MG63 (cell line): ENCODE results near the gene WDR86. TPM values are rescaled to one million over a fixed set of nuclear protein-coding genes. Genes with fewer than 3 reads are reported as not detected.

ENCODE experiments used
- DNase-seq: peaks from one replicate; pipeline ENCODE4 v3.0.0-alpha.2; 2020
- H3K27me3 ChIP-seq: fragments of 250-450 bp; sonication (Bioruptor Pico); 2 replicates; pipeline ENCODE4 v1.5.1; 2020; ENCODE audit warnings: mild to moderate bottlenecking, moderate library complexity
- H3K36me3 ChIP-seq: fragments of 250-450 bp; sonication (Bioruptor Pico); 2 replicates; pipeline ENCODE4 v1.5.1; 2020; ENCODE audit warnings: mild to moderate bottlenecking, moderate library complexity
- H3K4me3 ChIP-seq: fragments of 250-450 bp; sonication (Bioruptor Pico); 2 replicates; pipeline ENCODE4 v1.5.1; 2020; ENCODE audit warnings: mild to moderate bottlenecking, moderate library complexity
- H3K9me3 ChIP-seq: fragments of 250-450 bp; sonication (Bioruptor Pico); 2 replicates; pipeline ENCODE4 v1.5.1; 2020; ENCODE audit warnings: mild to moderate bottlenecking, moderate library complexity
- total RNA-seq: library from RNA; depleted of rRNA; stranded (reverse); fragments of >200 nt; shearing (Covaris generic); gene quantifications from 2 replicates; pipeline ENCODE4 v1.2.3, GENCODE V29; 2014; ENCODE audit warnings: low replicate concordance

The WDR86 gene
- total RNA-seq, 1 experiment from 2014 or later: not detected

DNA sequence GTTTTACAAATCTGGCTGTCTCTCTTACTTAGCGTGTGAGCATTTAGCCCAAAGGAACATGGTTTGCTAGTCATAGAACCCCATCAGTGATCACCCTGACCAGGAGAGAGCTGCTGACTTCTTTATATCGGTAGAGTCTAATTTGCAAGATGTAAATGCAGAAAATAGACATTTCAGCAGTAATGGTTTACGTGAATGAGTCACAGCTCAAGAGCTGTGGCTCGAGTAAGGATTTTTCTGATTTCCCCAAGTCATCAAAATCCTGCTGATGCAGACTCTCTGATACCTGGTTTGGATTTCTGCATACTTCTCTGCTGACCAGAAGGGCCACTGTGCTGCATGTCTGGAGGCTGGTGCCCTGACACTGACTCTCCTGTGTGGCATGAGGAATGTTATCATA is 42.6 kb downstream of the WDR86 start:
- H3K36me3 ChIP-seq: peaks cover 4% of the 10 kb centered on the region
- DNase-seq: no peak
- no peaks in the 10 kb centered on the region for H3K27me3 ChIP-seq
- H3K4me3 ChIP-seq: no peak overlapping the region
- no peaks in the 10 kb centered on the region for H3K9me3 ChIP-seq

DNA sequence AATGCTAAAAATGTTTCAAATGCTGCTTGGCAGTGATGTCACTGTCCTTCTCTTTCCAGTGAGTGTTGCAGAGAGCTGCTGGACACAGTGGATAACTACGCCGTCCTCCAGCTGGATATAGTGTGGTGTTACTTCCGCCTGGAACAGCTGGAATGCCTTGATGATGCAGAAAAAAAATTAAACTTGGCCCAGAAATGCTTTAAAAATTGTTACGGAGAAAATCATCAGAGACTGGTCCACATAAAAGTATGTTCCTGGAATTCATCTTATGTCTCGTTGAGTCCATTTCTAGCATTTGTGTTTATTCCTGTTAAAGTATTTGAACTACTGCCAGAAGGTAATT is 43.0 kb downstream of the WDR86 start:
- peaks cover 5% of the 10 kb centered on the region for H3K36me3 ChIP-seq
- H3K27me3 ChIP-seq: no peaks in the 10 kb centered on the region
- DNase-seq: peak; percentile 8
- H3K4me3 ChIP-seq: no peak overlapping the region
- H3K9me3 ChIP-seq: no peaks in the 10 kb centered on the region

DNA sequence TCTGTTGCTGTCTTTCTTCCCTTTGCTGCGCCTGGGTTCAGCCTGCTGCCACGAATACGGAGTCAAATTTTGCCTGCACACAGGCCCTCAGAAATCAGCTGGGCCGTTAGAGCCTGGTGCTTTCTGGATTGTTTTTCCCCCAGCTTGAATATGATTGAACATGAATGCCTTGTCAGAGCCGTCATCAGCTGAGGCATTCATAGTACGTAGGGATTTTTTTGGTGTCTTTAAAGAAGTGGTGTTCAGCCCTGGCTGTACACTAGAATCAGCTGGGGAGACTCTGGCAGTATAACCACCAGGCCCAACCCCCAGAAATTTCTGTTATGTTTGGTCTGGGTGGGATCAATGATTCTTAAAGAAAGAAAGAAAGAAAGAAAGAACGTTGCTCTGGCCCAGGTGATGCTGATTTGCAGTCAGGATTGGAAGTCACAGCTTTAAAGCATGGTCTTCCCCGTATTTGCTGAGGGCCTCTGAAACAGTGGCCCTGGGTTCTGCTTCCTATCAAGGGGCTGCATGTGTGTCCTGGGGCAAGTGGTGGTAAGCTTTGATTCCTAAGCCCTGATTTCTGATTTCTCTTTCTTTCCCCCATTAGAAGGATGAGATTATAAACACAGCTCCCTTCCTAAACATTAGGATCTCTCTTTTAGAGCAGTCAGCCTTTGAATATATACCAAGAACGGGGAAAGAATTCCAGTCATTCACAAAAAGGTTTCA is 43.5 kb downstream of the WDR86 start:
- DNase-seq: no peak
- Histone ChIP-seq H3K36me3 (peaks cover 5% of the 10 kb centered on the region), H3K4me3 (no peak overlapping the region)

DNA sequence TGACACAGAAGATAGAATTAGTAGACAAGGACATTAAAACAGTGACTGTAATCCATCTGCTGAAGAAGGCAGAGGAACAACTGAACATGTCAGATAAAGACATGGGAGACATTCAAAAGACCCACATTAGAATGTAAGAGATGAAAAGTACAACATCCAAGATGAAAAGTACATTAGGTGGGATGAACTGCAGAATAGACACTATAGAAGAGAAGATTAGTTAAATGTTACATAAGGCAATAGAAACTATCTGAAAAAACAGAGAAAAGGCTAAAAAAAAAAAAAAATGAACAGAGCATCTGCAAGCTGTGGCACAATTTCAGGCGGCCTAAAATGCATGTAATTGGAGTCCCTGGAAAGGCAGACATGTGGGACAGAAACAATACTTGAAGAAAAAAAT is 46.7 kb downstream of the WDR86 start:
- H3K9me3 ChIP-seq: no peaks in the 10 kb centered on the region
- H3K27me3 ChIP-seq: no peaks in the 10 kb centered on the region
- DNase-seq: no peak
- H3K4me3 ChIP-seq: no peak overlapping the region
- peaks cover 12% of the 10 kb centered on the region for H3K36me3 ChIP-seq

More for the DNA sequence above, 43.5 kb downstream of the WDR86 start:
- Histone ChIP-seq H3K9me3 (no peaks in the 10 kb centered on the region), H3K27me3 (no peaks in the 10 kb centered on the region)

DNA sequence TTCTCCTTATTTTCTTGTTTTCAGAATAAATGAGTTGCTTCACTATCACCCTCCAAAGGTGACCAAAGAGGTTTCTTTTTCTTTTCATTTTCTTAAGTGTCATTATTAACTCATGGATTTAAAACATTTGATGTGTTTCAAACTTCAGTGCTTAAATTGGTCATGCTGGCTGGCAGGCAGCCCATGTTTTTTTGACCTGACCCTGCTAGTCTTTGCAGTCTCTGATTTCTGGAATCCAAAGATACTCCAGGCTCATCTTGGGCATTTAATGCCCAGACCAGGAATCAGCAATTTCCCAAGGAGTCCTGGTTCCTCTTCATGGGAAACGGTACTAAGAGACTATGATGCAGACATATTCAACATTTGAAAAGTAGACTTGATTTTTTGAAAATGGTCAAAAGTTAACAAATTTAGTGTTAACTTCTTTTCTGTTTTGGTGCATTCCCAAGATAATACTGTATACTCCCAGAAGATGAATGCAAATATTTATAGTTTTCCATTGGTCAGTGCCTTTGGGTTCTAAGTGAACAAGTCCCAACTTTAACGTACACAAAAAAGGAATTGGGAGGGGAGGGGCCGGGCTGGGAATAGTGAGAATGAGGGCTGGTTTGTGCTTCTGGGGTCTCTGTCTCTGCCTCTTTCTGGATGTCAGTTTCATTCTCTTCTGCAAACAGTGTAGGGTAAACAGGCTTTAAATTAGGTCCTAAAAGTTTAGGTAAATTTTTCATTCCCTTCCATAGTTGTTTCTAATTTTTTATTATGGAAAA is 48.5 kb downstream of the WDR86 start:
- no peak for DNase-seq
- Histone ChIP-seq H3K36me3 (peaks cover 12% of the 10 kb centered on the region), H3K27me3 (no peaks in the 10 kb centered on the region), H3K4me3 (no peak overlapping the region), H3K9me3 (no peaks in the 10 kb centered on the region)

DNA sequence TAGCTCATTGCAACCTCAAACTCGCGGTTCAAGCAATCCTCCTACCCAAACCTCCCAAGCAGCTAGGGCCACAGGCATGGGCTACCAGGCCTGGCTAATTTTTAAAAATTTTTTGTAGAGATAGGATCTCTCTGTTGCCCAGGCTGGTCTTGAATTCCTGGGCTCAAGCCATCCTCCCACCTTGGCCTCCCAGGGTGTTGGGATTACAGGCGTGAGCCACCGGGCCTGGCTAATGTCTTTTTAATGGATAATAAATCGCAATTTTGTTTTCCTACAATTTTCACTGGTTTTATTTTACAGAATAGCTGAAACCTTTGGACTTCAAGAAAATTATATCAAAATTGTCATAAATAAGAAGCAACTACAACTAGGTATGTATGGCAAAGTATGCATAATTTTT is 57.3 kb downstream of the WDR86 start:
- DNase-seq: no peak
- Histone ChIP-seq H3K36me3 (peaks cover 5% of the 10 kb centered on the region), H3K9me3 (no peaks in the 10 kb centered on the region), H3K27me3 (no peaks in the 10 kb centered on the region), H3K4me3 (no peak overlapping the region)

DNA sequence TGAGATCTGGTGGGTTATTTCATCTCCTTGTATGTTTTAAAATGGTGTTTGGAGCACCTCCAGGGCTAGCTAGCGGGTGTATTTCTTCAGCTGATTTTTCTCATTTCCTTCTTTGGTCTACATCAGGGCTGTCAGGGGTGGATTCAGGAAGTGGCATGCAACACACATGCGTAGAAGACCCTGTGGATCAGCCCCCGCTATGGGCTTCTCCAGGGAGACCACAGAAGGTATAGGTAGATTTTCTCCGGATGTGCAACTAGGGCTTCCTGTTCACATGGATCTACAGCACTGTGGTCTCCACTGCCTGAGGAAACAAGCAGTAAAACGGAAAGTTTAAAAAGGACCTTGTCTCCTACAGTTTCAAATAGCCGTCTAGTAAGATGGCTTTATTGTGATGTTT is 57.9 kb downstream of the WDR86 start:
- Histone ChIP-seq H3K27me3 (no peaks in the 10 kb centered on the region), H3K36me3 (peaks cover 5% of the 10 kb centered on the region), H3K9me3 (no peaks in the 10 kb centered on the region), H3K4me3 (no peak overlapping the region)
- no peak for DNase-seq

DNA sequence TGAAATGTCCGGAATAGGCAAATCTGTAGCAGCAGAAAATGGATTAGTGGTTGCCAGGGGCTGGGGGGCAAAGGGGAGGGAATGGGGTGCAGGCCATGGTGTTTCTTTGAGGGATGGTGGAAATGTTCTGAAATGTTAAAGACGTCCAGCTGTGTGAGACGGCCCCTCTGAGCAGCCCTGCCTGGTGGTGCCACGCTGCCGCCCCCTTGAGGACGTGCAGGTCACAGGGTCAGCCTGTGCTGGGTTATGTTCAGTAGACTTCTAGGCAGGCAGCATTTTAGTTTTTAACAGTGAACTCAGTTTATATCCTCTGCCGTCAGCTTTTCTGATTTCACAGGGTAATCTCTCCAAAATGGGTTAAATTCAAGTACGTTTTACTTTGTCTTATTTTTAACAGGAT is 58.8 kb downstream of the WDR86 start:
- DNase-seq: peak; percentile 7
- Histone ChIP-seq H3K9me3 (no peaks in the 10 kb centered on the region), H3K36me3 (peaks cover 6% of the 10 kb centered on the region), H3K27me3 (no peaks in the 10 kb centered on the region), H3K4me3 (no peak overlapping the region)

DNA sequence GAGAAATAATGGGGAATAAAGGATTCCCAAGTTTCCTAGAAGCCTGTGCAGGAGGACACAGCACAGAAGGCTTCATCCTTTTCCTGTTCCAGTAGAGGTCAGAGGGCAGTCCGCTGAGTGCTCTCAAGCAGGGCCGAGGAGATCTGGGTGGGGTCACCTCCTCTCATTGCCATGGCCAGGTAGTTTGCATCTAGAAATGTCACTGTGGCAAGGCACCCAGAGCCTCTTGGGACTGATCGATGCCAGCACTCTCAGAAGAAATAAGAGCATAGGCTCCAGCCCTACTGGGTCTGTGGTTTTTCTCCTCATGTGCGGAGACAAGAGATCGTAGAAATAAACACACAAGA is 60.4 kb downstream of the WDR86 start:
- DNase-seq: no peak
- no peaks in the 10 kb centered on the region for H3K9me3 ChIP-seq
- peaks cover 15% of the 10 kb centered on the region for H3K36me3 ChIP-seq
- H3K4me3 ChIP-seq: no peak overlapping the region
- no peaks in the 10 kb centered on the region for H3K27me3 ChIP-seq

DNA sequence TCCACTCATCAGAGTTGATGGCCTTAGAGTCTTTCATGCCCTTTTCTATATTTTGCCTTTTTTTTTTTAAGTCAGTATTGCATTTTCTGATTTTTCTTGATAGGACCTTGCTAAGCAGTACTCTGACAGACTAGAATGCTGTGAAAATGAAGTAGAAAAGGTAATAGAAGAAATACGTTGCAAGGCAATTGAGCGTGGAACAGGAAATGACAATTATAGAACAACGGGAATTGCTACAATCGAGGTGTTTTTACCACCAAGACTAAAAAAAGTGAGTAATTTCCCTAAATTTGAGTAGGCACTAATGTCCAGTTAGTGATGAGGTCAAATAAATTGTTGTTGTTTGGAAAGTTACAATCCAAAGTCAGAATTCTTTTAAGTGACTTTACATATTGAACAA is 60.9 kb downstream of the WDR86 start:
- H3K36me3 ChIP-seq: peaks cover 15% of the 10 kb centered on the region
- no peak overlapping the region for H3K4me3 ChIP-seq

DNA sequence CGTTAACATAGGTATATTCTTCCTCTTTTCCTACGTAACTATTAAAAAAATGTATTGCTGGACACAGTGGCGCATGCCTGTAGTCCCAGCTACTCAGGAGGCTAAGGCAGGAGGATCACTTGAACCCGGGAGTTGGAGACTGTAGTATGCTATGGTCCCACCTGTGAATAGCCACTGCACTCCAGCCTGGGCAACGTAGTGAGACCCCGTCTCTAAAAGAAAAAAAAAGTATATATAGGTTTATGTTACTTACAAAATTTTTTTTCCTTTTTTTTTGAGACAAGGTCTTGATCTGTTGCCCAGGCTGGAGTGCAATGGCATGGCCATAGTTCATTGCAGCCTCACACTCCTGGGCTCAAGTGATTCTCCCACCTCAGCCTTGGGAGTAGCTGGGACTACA is 62.6 kb downstream of the WDR86 start:
- H3K36me3 ChIP-seq: peaks cover 15% of the 10 kb centered on the region

More for the DNA sequence above, 60.9 kb downstream of the WDR86 start:
- DNase-seq: no peak
- Histone ChIP-seq H3K9me3 (no peaks in the 10 kb centered on the region), H3K27me3 (no peaks in the 10 kb centered on the region)

DNA sequence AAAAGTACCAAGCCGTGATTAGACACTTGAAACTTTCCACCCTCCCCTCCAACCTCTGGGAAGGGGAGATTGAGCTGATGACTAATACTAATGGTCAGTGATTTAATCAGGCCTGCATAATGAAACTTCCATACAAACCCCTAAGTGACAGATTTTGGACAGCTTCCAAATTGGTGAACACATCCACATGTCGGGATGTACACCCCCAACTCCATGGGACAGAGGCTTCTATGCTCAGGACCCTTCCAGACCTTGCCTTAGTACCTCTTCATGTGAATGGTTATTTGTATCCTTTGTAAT is 63.4 kb downstream of the WDR86 start:
- Histone ChIP-seq H3K36me3 (peaks cover 13% of the 10 kb centered on the region), H3K4me3 (no peak overlapping the region), H3K9me3 (no peaks in the 10 kb centered on the region), H3K27me3 (no peaks in the 10 kb centered on the region)
- DNase-seq: no peak

More for the DNA sequence above, 62.6 kb downstream of the WDR86 start:
- no peak for DNase-seq
- no peak overlapping the region for H3K4me3 ChIP-seq
- no peaks in the 10 kb centered on the region for H3K27me3 ChIP-seq
- no peaks in the 10 kb centered on the region for H3K9me3 ChIP-seq

DNA sequence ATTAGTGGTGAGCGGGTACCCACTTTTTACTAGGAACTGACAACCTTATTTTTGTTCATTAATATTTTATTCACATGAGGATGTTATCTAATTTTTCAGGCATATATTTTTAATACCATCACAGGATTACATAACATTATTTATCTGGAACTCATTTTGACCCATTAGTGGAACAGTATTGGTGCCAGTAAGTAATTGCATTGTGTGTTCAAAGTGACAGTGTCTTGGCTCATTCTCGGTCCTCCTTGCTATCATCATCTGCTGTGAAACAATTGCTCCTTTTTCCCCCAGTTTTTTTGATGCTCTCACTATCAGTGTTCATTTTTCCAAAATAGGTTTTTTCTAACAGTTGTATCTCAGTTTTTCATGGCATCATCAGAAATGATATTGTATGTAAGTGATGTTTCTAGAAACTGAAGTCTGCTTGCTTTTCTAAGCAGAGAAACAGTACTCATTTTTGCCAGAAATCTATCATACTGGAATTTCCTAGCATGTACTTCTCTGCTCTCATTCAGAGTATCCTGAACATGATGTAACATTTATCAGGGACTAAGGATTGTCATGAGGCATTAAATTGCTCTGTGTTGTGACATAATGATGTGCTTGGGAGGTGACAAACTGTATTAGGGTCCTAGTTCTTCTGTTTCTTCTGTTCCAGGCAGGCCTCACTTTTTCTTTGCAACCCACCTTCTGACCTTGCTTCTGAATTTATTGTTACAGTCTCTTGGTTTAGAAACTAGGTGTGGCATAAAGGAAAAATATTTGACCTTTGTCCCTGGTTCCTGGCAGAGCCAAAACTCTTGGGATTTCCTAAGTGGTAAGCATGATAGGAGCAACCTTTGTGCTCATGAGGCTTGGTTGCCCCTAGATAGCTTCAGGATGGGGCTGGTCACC is 64.0 kb downstream of the WDR86 start:
- DNase-seq: no peak
- peaks cover 13% of the 10 kb centered on the region; the same call in 1 of the 2 replicates for H3K36me3 ChIP-seq
- H3K9me3 ChIP-seq: no peaks in the 10 kb centered on the region
- H3K27me3 ChIP-seq: no peaks in the 10 kb centered on the region
- no peak overlapping the region for H3K4me3 ChIP-seq

DNA sequence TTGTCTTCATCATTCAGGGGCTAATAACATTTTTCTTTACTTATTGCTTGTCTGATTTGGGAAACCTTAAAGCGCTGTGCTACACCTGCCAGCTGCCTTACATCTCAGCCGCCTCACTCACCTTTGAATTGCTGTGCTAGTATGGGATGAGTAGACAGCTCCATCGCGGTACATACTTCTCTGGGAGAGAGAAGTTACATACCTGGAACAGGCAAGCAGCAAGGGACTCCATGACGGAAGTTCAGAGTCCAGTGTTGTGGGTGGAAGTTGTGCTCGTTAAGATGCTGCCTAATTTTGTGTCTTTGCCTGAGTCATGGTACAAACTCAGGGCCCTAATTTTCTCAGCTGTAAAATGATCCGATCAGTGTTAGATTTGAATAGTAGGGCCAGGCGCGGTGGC is 66.3 kb downstream of the WDR86 start:
- Histone ChIP-seq H3K27me3 (no peaks in the 10 kb centered on the region), H3K4me3 (no peak overlapping the region), H3K36me3 (0 out of 2 replicates have a peak, but pooled peaks cover 10% of the 10 kb centered on the region), H3K9me3 (no peaks in the 10 kb centered on the region)
- DNase-seq: no peak

DNA sequence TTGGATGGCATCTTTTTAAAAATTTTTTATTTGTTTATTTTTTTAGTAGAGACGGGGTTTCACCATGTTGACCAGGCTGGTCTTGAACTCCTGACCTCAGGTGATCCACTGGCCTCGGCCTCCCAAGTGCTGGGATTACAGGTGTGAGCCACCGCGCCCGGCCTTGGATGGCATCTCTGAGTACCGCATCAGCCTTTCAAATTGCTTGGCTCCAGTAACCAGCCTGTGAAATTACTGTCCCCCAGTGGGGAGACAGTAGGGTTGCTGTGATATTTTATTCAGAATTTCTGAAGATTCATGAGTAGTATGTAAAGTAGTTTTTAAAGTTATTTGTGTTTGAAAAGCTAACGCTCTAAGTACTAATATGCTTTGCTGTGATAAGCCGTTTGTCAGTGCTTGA is 67.0 kb downstream of the WDR86 start:
- Histone ChIP-seq H3K4me3 (peak overlapping the region; percentile 72), H3K36me3 (0 out of 2 replicates have a peak, but pooled peaks cover 10% of the 10 kb centered on the region), H3K27me3 (no peaks in the 10 kb centered on the region), H3K9me3 (no peaks in the 10 kb centered on the region)
- no peak for DNase-seq

DNA sequence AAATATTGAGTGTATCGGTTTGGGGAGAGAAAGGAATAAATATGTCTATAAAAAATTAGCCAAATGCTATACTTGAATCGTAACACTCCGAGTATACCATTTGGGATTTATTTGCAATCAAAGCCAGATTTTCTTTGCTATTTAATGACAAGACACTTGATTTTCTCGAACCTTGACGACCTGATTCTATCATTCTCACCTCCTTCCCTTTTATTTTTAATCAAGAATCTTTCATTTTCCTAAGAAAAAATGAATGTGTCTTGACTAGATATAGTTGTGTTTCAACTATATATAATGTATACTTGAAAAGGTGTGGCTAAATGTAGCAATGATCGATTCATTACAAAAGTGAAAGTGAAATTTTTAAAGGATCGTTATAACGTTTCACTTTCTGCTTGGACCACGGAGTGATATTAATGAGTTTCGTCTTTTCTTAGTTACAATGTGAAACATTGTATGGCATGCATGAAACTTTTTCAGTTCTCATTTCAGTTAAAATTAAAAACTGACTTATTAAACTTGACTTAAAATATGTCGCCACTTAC is 67.7 kb downstream of the WDR86 start:
- H3K36me3 ChIP-seq: 0 out of 2 replicates have a peak, but pooled peaks cover 10% of the 10 kb centered on the region
- no peak for DNase-seq
- peak overlapping the region; percentile 72 for H3K4me3 ChIP-seq
- no peaks in the 10 kb centered on the region for H3K27me3 ChIP-seq
- no peaks in the 10 kb centered on the region for H3K9me3 ChIP-seq
